Dedifferentiated amniotic fluid mesenchymal stem cell (primary cell): ENCODE results near the gene ALX4.

Experiments
- DNase-seq: peaks from one replicate; pipeline ENCODE4 v3.0.0-alpha.2; 2016; ENCODE audit errors: extremely low spot score

ALX4 gene

DNA sequence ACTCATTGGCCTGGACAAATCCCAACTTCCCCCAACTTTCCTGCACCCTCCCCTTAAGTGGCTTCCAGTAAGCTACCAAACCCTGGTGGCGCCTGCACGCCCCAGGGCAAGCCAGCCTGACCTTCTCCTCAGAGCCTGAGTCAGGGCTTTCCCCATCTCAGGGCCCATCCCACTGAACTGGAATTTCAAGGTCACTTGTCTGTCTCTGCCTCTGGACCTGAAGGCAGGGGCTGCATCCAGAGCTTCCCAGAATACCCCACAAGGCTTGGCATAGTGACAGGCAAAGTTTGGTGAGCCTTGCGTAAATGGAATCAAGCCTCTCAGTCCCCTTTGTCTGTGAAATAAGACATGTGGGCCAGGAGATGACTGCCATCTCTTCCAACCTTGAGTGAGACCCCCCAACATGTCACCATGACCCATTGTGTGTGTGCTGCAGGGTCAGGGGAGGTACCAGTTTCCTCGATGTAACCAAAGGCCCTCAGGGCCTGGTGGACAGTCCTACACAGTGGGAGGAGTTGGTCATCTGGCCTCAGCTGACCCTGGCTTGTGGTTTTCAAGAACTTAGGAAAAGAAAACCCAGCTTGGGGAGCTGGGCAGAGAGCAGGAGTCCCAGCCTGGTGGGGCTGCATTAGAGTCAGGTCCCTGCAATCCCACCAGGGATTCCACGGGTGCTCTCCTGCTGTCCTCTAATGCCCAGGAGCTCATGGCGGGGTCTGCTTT is 8.9 kb downstream of the ALX4 start:
- peak; percentile 38 for DNase-seq

- DNase-seq = no peak
Measured at GRCh38 chr11:44298862-44299261, 11.1 kb downstream of the ALX4 start.

DNA sequence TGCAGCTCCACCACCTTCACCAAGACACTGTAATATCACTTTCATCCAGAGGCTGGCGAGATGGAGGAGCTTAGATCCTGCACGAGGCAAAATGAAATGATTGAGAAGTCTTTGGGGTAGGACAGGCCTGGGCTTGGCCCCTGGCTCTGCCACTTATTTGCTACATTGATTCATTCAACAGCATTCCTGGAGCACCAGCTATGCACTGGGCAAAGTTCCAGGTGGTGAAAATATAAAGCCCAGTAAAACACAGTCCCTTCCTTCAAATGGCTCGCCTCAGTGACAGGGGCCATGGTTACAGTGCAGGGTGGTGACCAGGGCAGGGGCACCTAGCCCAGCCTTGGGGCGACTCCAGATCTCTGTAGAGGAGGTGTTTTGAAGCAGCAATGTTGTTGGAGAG is 19.7 kb downstream of the ALX4 start:
- no peak for DNase-seq

GRCh38 chr11:44288133-44288526 is 21.8 kb downstream of the ALX4 start:
- no peak for DNase-seq

GRCh38 chr11:44286911-44287310 is 23.0 kb downstream of the ALX4 start:
- DNase-seq = no peak

DNA sequence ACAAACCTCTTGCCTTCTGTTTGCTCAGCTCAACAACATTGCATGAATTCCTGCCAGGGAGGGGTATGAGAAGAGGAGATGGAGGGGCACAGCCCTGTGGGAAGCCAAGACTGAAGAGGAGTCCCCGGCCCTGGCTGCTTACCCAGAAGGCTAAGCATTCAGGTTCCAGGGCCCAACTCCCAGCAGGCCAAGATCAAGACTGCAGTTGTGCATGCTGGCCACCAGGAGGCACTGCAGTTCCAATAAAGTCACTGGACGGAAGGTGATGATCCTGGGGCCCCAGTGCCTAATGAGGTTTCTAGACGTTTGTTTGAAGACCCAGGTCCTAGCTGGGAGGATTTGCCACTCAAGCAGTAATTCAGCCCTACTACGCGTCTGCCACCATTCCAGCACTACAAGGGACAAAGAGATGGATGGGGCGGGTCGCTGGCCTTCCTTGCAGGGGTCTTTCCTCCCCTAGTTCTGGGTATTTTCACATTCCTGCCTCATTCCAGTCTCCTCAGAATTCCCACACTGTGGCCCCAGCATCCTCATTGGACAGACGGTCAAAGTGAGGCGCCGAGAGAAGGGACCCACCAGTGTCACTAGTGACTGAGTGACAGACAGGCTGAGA is 23.6 kb downstream of the ALX4 start:
- DNase-seq = no peak

DNA sequence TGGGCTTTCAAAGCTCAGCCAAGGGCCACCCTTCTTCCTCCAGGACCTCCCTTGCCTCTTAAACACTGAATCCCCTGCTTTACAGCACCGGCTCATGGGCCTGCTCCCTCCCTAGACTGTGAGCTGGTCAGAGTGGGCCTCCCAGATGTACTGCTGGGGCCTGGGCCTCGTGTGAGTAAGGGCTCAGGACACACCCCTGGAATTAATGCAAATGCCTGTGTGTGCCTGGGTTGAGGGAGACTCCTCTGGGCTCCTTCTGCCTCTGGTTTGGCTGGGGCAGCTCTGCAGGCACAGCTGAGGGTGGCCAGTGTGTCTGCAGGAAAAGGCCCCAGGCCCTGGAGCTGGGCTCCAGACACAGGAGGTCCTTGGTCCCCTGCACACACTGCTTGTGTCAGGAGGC is 24.2 kb downstream of the ALX4 start:
- DNase-seq = peak; percentile 48

DNA sequence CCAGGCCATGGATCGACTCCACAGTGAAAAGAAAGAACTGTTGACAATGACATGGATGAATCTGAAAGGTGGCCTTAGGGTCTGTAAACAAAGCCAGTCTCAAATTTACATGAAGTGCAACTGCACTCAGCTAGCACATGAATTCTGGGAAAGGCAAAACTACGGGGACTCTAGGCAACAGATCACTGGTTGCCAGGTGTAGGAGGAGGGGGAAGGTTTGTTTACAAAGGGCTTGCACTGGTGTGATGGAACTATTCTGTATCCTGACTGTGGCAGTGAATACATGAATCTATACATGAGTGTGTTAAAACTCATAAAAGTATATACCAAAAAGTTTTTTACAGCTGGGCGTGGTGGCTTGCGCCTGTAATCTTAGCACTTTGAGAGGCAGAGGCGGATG is 27.3 kb downstream of the ALX4 start:
- no peak for DNase-seq

GRCh38 chr11:44281151-44281550 is 28.8 kb downstream of the ALX4 start:
- no peak for DNase-seq

GRCh38 chr11:44280257-44280656 is 29.7 kb downstream of the ALX4 start:
- no peak for DNase-seq

DNA sequence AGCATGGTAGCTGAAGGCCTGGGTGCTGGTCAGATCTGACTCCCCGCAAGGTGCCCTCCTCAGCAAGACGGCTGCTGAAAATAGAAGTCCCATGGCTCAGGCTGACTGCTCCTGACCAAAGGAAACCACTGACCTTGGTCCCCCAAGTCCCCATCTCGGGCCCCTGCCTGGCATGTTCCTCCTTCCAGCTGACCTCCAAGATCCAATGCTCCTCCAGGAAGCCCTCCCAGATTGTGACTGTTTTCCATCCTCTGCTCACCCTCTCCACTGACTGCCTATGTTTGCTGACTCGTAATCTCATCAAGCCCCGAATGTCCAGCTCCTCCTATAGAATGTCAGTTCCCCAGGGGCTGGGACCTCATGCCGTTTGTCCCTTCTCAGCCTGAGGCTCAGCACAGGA is 30.5 kb downstream of the ALX4 start:
- DNase-seq = no peak

GRCh38 chr11:44277196-44278090 is 32.5 kb downstream of the ALX4 start:
- no peak for DNase-seq

GRCh38 chr11:44275961-44276550 is 33.9 kb downstream of the ALX4 start:
- no peak for DNase-seq

DNA sequence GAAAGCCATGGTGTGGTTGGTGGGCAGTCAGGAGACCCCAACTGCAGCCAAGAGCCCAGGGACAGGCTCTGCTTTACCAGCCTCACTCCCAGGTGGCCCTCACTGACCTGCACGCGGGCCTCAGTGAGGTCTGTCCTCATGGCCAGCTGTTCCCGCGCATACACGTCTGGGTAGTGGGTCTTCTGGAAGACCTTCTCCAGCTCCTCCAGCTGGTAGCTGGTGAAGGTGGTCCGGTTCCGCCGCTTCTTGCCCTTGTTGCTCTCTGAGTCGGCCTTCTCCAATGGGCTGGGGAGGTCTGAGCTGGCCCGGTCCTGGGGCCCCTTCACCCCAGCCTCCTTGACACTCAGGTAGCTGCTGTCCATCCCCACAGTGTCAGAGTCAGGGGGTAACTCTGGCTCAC is 34.7 kb downstream of the ALX4 start:
- DNase-seq = no peak

GRCh38 chr11:44274404-44274803 is 35.5 kb downstream of the ALX4 start:
- no peak for DNase-seq

DNA sequence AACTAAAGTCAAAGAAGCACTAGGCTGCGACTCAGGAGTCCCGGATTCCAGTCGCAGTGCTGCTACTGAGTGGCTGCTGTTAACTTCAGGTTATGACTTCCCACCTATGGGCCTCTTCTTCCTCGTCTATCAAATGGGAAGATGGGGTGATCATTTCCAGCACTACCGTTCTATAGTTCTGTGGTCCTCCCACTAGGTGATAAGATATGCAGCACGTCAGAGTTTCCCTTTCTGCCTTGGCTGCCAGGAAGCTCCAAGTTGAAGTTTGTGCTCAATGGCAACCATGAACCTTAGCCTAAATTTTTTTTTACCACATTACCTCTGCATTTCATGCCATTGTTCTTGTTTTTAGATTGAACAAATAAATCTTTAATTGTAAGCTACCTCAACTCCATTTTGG is 38.7 kb downstream of the ALX4 start:
- DNase-seq = no peak

DNA sequence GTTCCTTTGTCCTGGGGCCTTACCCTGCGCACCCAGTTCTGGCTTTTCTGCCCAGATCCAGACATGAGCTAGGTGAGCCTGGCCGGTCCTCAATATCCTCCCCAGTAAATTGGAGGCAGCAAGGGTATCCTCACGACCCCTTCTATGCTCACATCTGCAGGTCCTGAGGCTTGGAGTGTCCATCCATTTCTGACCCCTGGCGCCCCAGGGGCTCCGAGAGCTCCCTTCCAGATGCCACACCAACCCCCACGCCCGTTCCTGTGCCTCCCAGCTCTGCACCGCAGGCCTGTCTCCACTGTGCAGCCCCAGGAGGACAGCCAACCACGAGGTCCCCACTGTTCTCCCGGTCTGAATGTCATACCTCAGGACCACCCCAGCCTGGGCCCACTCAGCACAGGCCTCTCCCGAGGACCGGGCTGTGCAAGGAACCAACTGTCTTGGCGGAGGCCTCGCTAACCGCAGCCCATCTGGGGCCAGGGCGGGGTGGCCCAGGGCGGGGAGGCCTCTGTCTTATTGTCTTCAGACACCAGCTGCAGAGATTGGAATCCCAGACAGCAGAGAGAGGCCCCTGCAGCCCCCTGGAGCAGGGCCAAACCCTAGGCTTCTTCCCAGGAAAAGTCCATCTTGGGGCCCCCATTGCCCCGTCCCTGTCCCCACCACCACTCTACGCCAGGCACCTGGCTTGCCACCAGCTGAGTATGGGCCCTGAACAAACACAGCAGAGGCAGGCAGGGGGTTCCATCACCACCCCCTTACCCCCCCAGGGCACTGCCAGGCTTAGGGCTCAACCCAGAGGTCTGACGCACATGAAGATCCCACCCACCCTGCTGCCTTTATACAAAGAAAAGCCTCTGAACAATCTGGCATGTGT is 39.3 kb downstream of the ALX4 start:
- no peak for DNase-seq

DNA sequence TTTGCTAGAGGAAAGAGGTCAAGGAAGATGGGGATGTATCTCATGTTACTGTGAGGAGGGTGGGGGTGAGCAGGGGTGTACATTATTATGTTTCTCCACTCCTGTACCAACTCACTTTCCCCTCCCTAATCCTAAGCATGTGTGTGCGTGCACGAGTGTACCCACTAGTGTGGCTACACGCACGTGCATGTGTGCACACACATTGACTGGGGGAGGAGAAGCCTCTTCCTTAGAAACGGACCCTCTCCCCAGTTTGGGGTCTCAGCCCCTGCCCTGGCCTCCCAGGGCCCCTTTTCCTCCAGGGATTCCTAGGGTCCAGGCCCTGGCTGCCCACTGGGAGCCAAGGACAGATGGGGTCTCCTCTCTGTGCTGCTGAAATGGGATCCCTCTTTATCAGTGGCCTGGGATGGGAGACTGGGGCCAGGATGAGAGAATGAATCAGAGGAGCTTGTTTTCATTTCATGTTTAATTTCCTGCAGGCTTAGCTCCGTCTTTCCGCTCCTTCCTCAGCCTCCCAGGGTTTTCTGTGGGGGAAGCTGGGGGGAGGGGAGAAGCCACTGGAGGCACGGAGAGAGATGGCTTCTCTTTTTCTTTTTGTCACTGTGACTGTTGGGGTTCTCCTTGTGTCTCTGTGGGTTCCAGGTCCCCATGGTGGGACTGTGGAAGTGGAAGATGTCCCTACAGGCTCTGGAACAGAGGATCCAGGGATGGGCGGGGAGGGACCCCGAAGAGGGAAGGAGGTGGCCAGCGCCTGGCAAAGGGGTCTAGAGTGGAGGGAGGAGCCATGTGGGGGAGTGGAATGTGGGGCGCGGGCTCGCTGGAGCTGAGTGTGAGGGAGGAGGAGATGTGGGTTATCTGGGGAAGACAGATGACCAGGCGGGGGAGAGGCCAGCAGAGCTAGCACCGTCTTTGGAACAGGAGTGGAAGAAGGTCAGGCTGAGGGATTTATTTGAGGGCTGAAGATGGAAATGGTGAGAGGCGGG is 40.3 kb downstream of the ALX4 start:
- peak; percentile 33 for DNase-seq

- DNase-seq = no peak
Measured at GRCh38 chr11:44268614-44269080, 41.3 kb downstream of the ALX4 start.
